Measurements from ENCODE around the gene CDH4.

The CDH4 gene

DNA sequence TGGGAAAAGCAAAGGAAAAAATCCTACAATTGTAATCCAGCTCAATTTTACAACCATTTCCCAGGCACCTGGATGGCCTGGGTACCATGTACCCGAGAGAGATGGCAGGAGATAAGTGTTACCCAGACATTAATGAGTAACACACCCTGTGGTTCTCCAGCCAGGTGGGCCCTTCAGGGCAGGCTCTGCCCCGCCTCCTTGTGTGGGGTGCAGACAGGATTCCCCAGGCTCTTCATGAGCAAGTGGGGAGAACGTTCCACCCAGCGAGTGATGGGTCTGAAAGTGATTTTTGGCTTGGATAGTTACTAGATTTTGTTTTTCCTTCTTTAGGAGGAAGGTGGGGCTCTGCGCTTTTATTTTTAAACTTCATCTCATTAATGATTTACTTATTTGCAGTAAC lies 569.7 kb downstream of the CDH4 start:
- no peak for DNase-seq (ENCODE audit: low spot score)

DNA sequence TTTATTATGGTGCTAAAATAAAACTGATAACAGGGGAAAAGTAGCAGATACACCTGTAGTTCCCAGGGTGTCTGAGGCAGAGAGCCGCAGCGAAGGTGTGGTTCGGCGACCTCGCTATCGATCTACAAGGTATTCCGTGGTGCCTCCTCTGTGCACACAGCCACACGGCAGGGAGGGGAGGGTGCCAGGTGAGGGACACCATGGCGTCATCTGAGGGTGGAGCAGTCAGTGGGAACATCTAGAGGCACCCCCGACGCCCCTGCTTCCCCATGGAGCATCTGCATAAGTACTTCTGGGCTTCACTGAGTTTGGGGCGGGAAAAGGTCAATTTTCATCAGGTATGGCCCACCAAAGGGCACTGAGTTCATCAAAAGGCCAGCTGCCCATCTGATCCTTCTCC lies 570.3 kb downstream of the CDH4 start:
- no peak for DNase-seq (ENCODE audit: low spot score)

DNA sequence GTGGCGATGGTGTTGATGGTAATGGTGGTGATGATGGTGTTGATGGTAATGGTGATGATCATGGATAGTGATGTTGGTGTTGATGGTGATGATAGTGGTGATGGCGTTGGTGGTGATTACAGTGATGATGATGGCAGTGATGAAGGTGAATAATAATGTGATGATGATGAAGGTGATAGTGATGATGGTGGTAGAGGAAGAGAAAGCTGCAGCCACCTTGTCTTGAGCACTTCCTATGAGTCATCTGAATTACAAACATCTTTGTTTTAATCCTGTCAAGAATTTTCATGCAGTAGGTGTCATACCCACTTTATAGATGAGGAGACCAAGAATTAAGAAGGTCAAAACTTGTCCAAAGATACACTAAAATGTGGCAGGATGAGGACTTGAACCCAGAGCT lies 571.2 kb downstream of the CDH4 start:
- no peak for DNase-seq (ENCODE audit: low spot score)

DNA sequence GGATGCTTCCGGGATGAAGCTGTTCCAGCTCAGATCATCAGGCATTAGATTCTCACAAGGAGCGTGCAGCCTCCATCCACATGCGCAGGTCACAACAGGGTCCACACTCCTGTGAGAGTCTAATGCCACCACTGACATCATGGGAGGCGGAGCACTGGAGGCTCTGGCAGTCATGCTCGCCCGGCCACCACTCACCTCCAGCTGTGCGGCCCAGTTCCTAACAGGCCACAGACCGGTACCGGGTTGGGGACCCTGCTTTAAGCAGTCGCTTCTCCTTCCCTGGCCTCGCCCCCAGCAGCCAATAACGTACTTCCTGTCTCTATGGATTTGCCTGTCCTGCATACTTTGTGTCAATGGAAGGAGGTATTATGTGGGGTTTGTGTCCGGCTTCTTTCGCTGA lies 576.8 kb downstream of the CDH4 start:
- DNase-seq (ENCODE audit: low spot score): no peak

DNA sequence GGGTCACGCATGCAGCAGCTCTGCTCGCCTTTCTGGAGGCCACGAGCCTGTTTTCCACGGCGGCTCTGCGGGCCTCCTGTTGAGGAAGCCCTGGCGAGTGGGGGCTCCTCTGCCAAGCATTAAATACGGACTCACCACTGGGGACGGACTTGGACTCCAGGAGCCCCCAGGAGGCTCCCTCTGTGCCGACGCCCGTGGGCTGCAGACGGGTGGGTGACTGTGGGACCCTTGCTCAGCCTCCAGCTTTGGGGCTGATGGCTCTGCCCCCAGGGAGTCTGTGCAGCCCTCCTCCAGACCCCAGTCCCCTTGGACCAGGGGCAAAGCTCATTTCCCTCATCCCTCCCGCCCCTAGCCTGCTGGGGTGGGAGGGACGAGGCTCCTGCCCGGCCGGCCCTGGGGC lies 577.5 kb downstream of the CDH4 start:
- no peak for DNase-seq (ENCODE audit: low spot score)

DNA sequence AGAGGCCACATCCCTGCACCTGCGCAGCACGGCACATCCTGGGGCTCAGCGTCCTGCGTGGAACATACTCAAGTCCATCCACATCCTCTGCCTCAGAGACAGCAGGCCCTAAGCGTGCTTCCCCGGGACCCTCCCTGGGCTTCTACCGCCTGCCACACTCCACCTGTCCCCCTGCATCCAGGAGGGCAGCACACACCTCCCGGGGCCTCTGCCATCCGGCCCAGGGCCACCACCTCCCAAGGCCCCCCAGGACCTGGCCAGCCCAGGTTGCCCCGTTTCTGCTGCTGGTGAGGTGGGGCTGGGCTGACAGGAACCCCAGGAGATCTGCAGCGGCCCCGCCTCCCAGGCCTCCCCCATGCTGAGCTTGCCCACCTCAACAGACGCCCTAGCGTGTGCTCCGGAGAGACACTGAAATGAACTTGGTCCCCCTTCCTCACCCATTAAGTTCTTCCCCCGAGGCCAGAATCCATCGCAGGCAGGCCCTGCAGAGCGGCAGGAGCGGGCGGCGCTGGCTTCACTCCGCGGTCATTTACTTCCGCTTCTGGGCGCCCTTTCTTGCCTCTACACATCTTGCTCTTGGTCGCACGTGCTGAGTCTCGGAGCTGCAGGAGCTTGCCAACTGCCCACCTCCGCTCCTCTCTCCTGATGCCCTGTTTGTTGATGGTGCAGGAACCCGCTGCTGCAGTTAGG lies 578.3 kb downstream of the CDH4 start:
- DNase-seq (ENCODE audit: low spot score): no peak

DNA sequence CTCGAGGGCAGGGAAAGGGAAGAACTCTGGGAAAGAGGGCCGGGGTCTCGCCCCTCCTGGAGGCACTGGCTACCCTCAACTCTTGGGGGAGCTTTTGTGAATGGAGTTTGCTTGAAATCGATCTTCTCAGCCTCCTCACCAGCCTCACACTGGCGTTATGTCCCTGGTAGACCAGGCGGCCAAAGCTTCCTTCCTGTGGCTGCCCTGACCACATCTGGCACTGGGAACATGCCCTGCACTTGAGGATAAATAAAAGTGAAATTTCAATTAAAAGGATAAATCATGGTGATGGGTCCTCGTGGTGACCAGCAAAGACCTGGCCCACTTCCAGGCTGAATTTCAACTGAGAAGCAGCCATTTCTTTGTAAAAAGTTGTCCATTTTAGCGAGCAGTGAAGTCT lies 578.9 kb downstream of the CDH4 start:
- DNase-seq (ENCODE audit: low spot score): no peak

DNA sequence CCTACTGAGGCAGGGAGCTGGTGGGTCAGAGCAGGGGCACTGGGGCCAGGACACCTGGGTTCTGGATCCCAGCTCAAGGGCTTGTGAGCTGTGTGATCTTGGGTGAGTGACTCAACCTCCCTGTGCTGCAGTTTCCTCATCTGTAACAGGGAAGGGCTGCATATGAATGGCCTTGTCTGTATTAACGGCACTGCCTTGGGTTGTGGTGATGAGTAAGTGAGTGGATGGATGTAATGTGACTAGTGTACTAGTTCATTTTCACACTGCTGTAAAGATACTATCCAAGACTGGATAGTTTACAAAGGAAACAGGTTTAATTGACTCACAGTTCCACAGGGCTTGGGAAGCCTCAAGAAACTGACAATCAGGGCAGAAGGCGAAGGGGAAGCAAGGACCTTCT lies 580.1 kb downstream of the CDH4 start:
- DNase-seq (ENCODE audit: low spot score): no peak

DNA sequence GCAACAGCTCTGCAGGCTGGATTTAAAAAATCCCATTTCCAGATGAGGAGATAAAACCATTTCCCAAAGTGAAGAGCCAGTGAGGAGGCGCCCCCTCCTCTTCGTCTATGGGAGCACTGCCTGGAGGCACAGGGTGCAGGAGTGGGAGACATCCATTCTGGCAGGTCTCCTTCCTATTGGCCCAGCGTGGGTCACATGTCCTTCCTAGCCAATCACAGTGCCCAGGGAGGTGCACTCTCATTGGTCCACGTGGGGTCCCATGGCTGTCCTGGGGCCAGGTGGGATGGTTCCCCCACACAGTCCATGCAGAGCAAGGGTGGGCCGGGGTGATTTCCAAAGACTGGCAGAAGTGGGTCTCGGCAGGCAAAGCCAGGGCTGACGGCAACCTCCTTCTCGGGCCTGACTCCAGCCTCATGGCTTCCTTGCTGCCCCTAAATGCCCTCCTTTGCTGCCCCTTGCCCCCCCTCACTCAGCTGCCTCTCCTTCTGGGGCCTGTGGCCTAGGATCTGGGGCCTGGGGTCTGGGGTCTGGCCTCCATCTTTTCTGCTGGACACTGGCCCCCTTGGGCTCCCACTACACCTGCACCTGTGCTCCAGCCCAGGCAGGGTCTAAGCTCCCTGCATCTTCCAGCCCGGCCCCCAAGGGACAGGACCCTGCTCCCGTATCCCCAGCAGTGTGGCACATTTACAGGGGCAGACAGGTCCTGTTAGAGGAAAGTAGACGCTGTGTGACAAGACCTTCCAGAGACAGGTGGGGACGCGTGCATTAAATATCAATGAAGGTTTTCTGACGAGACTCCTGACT lies 581.9 kb downstream of the CDH4 start:
- DNase-seq (ENCODE audit: low spot score): no peak

DNA sequence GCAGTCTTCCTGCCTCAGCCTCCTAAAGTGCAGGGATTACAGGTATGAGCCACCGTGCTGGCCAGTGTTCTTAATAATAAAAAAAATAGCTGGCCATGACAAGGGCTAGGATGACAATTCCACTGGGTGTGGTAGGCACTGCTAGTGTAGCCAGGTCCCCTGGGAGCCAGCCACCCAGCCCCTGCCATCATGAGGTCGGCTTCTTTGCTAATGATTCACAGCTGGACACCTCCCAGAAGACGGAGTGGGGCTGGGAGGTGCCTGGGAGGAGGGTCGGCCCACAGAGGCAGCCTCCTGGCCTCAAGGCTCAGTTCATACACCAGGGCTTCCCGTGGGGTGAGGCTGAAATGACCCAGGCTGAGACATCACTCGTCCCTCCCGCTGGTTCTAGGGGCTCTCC lies 583.2 kb downstream of the CDH4 start:
- no peak for DNase-seq (ENCODE audit: low spot score)

DNA sequence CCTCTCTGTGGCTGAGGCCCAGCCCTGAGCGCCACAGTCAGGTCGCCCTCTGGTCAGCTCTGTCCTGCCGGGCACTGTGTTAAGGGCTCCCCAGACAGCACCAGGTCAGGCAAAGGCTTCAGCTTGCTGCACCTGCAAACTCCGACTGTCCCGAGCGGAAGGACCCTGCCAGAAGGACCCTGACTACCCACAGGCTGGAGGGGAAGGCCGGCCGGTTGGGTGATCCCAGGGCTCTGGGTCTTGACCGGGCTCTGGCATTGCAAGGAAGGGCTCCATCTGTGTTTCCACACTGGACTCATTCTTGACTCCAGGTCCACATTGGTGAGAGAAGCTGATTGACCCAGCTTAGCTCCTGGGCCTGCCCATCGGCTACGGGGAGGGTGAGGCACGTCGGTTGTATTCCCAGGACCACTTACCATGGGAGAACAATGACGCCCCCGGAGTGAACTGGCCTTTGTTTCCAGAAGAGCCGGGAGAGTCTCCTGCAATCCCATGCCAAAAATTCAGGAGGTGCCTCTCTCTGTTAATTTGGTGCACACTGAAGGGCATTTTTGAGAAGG lies 583.8 kb downstream of the CDH4 start:
- DNase-seq (ENCODE audit: low spot score): no peak

DNA sequence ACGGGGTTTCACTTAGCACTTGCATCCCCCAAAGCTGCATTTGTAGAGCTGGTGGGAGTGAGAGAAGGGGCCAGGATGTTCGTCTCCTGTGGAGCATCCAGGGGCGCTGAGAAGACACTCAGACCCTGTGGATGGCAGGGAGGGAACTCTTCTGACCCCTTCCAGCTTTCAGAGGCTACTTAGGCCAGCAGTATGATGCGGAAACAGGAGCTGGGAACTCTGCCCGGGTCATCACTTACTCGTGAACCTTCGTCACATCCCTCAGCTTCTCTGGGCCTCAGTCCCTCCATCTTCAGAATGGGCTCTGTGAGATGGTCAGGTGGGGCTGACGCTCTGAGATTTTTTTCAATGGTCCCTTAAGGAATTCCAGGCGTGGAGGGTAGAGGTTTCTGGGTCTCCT lies 585.1 kb downstream of the CDH4 start:
- no peak for DNase-seq (ENCODE audit: low spot score)

DNA sequence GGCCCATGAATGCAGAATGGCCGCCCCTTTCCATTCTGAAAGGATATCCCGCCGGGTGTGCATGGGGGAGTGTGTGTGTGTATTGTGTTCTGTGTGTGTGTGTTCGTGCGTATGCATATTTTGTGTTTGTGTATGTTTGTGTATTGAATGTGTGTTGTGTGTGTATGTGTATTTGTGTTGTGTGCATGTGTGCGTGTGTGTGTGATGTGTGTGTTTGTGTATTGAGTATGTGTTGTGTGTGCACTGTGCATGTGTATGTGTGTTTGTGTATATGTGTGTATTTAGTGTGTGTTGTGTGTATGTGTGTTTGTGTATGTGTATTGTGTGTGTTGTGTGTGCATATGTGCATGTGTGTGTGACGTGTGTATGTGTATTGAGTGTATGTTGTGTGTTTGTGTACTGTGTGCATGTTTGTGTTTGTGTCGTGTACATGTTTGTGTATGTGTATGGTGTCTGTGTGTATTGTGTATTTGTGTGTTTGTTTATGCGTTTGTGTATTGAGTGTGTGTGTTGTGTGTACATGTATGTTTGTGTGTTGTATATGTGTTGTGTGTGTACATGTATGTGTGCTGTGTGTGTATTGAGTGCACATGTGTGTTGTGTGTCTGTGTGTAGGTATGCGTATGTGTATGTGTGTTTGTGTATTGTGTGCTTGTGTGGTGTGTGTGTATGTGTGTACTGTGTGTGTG lies 587.3 kb downstream of the CDH4 start:
- DNase-seq (ENCODE audit: low spot score): no peak

DNA sequence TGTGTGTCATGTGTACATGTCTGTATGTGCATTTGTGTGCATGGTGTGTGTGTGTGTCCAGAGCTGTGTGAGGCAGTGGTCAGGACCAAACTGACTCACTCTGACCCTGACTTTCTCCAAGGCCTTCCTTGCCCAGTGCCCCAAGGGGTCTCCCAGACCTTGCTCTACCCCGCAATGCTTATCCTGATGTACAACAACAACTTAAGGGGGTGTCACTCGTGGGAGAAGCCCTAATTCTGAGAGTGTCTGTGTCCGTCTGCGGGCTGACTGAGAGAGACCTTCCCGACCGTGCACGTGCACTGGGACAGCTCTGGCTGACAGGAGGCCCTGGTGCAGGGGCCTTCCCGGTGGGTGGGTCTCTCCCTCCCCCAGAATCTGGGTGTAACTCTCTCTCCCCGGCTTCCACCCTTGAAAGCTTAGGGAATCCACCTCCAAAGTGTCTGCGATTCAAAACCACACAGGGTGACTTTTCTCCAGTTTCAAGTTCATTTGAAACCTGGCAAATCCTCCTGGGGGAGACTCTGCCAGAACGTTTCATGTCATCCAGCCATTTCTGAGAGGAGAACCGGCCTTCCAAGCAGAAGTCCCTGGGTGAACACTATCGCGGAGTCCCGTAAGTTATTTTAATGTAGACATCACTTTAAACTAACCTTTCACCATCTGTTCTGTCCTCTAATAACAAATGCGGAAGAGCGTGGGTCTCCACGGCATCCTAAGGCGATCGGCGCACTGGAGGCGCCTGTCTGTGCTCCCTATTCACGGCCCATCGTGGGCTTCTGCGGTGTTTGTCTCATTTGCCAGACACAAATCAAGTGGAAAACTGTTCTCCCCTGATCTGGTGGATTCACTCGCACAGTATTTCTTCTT lies 588.1 kb downstream of the CDH4 start:
- DNase-seq (ENCODE audit: low spot score): no peak

DNA sequence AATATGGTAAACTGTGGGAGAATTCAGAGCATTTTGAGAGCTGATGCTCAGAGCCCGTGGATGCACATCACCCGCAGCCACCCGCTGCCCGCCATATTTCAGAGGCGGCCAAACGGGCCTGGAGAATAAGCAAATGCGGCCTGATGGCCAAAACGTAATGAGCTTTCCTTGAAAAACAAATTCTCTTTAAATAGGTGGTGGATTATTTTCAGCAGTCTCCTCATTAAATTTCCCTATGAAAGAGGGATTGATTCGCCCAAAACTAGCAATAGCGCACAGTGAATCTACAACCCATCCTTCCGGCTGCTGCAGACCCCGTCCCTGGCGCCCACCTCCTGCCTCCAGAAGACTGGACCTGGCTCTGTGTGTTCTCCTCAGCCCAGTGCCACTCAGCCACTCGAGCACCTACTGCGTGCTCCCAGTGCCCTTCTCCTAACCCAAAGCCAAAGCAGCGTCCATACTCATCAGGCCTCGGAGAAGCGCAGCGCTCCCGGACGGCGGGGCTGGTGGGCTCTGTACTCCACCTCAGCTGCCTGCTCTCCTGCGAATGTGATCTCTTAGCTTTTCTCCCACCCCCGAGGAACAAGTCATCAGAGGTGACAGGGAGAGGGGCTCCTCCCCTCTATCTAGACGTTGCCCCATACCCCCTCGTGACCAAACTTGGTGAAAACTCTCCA lies 588.9 kb downstream of the CDH4 start:
- no peak for DNase-seq (ENCODE audit: low spot score)

DNA sequence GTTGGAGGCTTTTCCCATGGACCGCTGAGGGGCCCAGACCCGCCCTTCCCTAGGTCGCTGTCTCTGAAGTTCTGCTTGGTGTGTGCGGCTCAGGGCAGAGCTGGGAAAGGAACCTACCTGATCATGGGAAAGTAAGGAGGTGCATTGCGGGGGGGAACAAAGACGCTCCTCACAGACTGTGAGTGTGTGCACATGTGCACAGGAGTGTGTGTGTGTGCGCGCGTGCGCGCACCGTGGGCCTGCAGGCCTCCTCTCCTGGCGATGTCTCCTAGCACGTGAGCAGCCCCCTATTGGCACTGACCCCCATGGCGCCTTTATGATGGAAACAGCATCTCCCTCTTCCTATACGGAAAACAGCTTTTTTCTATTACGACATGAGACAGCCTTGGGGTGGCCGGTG lies 589.5 kb downstream of the CDH4 start:
- DNase-seq (ENCODE audit: low spot score): no peak

DNA sequence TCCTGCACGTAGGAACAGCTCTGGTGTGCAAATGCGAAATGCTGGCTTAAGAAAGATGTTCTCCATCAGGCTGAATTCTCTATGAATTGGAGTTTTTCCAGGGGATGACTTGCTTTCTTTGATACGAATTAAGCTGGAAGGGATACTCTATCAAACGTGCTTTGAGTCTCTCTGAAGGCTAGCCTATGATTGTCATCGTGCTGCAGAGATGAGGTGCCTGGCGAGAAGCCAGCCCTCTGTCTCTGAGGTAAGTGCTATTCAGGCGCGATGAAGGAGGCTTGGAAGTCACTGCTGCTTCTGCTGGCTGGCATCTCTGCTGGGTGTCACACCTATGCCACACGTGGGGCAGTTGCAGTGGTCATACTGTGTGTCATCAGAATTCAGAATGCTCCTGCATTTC lies 589.9 kb downstream of the CDH4 start:
- DNase-seq (ENCODE audit: low spot score): no peak

DNA sequence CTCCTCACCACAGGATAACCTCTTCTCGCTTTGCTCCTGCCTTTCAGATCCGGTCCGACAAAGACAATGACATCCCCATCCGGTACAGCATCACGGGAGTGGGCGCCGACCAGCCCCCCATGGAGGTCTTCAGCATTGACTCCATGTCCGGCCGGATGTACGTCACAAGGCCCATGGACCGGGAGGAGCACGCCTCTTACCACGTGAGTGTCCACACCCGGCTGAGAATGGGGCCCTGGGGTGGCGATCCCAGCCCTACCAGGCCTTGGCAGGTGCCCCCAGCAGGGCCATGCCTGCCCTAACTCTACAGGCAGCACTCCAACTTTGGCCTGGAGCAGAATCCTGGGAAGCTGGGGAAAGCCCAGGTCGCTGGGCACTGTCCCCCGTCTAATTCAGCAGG lies 592.6 kb downstream of the CDH4 start:
- no peak for DNase-seq (ENCODE audit: low spot score)

DNA sequence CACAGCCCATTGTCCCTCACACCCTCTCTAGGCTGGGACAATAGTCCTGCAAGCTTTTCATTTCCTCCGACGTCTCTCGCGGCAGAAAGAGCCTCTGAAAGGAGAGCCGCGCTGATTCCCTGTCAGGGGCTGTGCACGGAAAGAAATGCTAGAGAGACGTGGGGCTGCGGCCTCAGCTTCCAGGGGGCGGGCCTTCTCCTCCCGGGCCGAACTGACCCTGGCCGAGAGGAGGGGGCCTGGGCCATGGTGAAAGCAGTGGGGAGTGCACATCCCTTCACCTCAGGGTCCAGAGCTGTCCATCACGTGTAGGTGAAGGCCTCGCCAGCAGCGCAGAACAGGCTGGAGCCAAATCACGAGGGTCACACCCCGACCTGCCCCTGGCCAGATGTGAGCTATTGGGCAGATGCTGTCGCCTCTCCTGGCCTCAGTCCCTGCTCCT lies 593.2 kb downstream of the CDH4 start:
- DNase-seq (ENCODE audit: low spot score): no peak

DNA sequence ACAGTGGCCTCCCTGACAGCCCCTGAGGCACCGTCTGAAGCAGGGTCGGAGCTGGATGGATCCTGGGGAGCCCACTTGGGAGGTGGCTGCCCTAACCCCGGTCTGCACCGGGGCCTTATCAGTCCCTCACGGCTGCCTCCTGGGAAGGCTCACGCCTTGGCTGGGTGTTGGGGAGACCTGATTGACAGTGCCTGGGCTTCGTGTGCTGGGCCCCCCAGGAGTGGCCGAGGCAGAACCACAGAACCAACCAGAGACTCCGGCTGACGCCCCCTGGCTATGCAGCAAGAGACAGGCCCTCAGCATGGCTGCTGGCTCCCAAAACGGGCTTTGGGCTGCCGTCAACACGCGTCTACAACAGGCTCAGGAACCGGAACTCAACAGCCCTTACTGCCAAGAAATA lies 594.0 kb downstream of the CDH4 start:
- no peak for DNase-seq (ENCODE audit: low spot score)

DNA sequence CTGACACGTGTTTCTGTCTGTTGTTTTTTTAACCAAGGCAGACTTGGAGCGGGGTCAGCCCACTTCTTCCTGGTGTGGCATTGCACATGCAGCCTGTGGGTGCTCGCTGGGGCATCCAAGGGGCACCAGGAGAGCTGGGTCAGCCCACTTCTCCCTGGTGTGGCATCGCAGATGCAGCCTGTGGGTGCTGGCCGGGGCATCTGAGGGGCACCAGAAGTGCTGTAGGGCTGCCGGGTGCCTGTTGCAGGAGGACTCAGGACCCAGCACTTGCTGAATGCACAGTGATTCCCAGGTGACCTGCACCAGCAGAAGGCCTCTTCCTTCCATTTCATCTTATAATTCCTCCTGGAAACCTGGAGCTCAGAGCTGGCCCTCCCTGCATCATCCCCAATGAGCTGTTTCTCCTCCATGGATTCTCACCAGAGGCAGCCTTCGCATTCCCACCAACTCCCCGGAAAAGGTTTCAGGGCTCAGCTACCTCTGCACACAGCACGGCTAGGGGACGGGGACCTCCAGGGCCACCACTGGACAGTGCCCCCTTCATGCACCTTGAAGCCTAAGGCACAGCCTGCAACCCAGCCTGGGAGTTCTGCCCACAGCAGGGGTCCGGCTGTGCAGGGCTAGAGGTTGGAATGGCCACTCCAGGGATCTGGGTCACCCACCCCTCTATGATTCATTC lies 594.8 kb downstream of the CDH4 start:
- no peak for DNase-seq (ENCODE audit: low spot score)
